GM18517 (cell line): Measurements from ENCODE around the gene DRD4.
"Not testable (repeated sequence)": the region's sequence is repeated elsewhere in the genome, so short reads cannot be mapped to it uniquely, and the experiment has no call there.

ENCODE experiments used
- ATAC-seq: cut with Tn5 transposase; IDR thresholded peaks from one replicate; pipeline ENCODE4 v1.9.1; 2021; ENCODE audit warnings: mild to moderate bottlenecking, moderate library complexity; ENCODE audit not compliant: unreplicated experiment

Gene DRD4

GRCh38 chr11:641806-642370 is 4.8 kb downstream of the DRD4 start:
- no peak for ATAC-seq

- ATAC-seq: no peak
Measured at GRCh38 chr11:643366-643765, 6.3 kb downstream of the DRD4 start.

GRCh38 chr11:643849-644738 is 7.0 kb downstream of the DRD4 start:
- ATAC-seq: no peak

- no peak for ATAC-seq
Measured at GRCh38 chr11:645536-645935, 8.5 kb downstream of the DRD4 start.

GRCh38 chr11:646214-646613 is 9.1 kb downstream of the DRD4 start:
- ATAC-seq: no peak

GRCh38 chr11:647672-648158 is 10.6 kb downstream of the DRD4 start:
- ATAC-seq: not testable (repeated sequence)

- ATAC-seq: no peak
Measured at GRCh38 chr11:650482-650881, 13.4 kb downstream of the DRD4 start.

- not testable (repeated sequence) for ATAC-seq
Measured at GRCh38 chr11:653136-653535, 16.1 kb downstream of the DRD4 start.

GRCh38 chr11:653837-654236 is 16.8 kb downstream of the DRD4 start:
- ATAC-seq: no peak

GRCh38 chr11:654444-654843 is 17.4 kb downstream of the DRD4 start:
- ATAC-seq: not testable (repeated sequence)

GRCh38 chr11:655036-655726 is 18.1 kb downstream of the DRD4 start:
- ATAC-seq: no peak

- no peak for ATAC-seq
Measured at GRCh38 chr11:656426-656825, 19.4 kb downstream of the DRD4 start.

GRCh38 chr11:656866-657265 is 19.8 kb downstream of the DRD4 start:
- no peak for ATAC-seq

- no peak for ATAC-seq
Measured at GRCh38 chr11:657691-658126, 20.6 kb downstream of the DRD4 start.

- ATAC-seq: no peak
Measured at GRCh38 chr11:659532-660085, 22.5 kb downstream of the DRD4 start.

GRCh38 chr11:660281-660680 is 23.2 kb downstream of the DRD4 start:
- ATAC-seq: no peak

- ATAC-seq: no peak
Measured at GRCh38 chr11:660681-661444, 23.8 kb downstream of the DRD4 start.

- no peak for ATAC-seq
Measured at GRCh38 chr11:662689-663274, 25.7 kb downstream of the DRD4 start.

- no peak for ATAC-seq
Measured at GRCh38 chr11:665062-665703, 28.1 kb downstream of the DRD4 start.
